Measurements from ENCODE around the gene PKHD1. TPM values are rescaled to one million over a fixed set of nuclear protein-coding genes. Genes with fewer than 3 reads are reported as not detected.

PKHD1 gene
- total RNA-seq, 1 donor from 2014 or later, result 0.16 TPM

DNA sequence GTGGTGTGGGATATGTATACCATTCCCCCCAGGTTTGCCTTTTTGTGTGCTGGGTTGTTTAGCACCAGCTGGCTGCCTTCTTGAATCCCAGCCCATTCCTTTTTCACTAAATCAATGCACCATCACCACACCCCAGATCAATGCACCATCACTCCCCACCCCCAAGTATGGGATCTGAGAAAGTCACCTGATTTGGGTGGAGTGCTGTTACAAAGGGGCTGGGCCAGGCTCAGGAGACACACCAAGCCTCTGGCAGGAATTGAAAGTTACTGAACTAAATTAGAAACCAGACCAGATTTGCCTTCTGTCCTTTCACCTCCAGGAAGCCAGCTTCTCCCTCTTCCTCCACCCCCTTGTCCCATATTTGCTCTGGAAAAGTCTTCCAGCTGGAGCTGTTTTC, 19.6 kb upstream of the PKHD1 start:
- Mint-ChIP-seq H3K4me1 (no peaks in the 10 kb centered on the region), H3K27ac (ENCODE audit: unreplicated experiment) (no peak overlapping the region), H3K4me3 (no peak overlapping the region), H3K36me3 (ENCODE audit: low read depth) (peaks cover 2% of the 10 kb centered on the region), H3K9me3 (peaks cover 3% of the 10 kb centered on the region), H3K27me3 (ENCODE audit: low read depth) (peaks cover 10% of the 10 kb centered on the region)
- TF ChIP-seq, protein P1, sequence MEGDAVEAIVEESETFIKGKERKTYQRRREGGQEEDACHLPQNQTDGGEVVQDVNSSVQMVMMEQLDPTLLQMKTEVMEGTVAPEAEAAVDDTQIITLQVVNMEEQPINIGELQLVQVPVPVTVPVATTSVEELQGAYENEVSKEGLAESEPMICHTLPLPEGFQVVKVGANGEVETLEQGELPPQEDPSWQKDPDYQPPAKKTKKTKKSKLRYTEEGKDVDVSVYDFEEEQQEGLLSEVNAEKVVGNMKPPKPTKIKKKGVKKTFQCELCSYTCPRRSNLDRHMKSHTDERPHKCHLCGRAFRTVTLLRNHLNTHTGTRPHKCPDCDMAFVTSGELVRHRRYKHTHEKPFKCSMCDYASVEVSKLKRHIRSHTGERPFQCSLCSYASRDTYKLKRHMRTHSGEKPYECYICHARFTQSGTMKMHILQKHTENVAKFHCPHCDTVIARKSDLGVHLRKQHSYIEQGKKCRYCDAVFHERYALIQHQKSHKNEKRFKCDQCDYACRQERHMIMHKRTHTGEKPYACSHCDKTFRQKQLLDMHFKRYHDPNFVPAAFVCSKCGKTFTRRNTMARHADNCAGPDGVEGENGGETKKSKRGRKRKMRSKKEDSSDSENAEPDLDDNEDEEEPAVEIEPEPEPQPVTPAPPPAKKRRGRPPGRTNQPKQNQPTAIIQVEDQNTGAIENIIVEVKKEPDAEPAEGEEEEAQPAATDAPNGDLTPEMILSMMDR (conservative IDR thresholded peaks at IDR 0.05), result no peak
- no peak for DNase-seq (ENCODE audit: low read depth, low spot score)

DNA sequence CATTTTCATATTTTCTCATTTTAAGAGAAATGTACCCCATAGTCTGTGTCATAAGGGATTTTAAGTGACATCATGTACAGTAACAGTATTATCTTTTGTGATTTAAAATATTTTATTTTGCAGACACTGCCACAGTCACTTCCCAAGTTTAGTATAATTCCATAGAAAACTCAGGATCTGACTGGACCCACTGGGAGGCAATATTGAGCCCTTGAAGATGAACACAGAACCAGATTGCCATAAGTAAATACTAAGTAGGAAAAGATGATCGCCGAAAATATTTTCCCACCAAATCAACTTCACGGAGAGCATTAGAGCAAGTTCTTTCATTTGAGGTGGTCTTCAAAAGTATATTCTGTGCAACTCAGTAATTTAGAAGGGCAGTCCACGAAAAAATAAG, 17.6 kb upstream of the PKHD1 start:
- Mint-ChIP-seq H3K9me3 (no peaks in the 10 kb centered on the region), H3K36me3 (ENCODE audit: low read depth) (no peaks in the 10 kb centered on the region), H3K27ac (ENCODE audit: unreplicated experiment) (no peak overlapping the region), H3K27me3 (ENCODE audit: low read depth) (peaks cover 26% of the 10 kb centered on the region), H3K4me3 (no peak overlapping the region), H3K4me1 (no peaks in the 10 kb centered on the region)
- TF ChIP-seq, protein P1 (conservative IDR thresholded peaks at IDR 0.05), result no peak
- no peak for DNase-seq (ENCODE audit: low read depth, low spot score)

DNA sequence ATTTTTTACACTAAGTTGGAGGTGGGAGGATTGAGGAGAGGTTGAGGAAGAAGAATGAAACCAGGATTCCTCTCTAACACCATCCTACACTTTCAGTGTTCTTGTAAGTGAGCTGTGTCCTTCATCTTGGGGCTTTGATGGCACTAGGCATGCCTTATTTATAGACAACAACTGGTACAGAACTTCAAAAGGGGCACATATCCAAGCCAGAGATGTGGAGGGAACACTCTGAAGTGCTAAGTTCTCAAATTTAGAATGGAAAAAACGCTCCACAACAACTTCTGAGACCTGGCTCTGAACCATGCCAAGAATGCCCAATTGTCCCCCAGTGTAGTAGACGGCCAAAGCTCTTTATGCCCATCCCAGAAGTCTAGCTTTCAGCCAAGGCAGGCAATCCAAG, 16.2 kb upstream of the PKHD1 start:
- Mint-ChIP-seq H3K9me3 (no peaks in the 10 kb centered on the region), H3K27me3 (ENCODE audit: low read depth) (peaks cover 26% of the 10 kb centered on the region), H3K36me3 (ENCODE audit: low read depth) (no peaks in the 10 kb centered on the region), H3K4me3 (no peak overlapping the region), H3K27ac (ENCODE audit: unreplicated experiment) (no peak overlapping the region), H3K4me1 (no peaks in the 10 kb centered on the region)
- TF ChIP-seq, protein P1 (conservative IDR thresholded peaks at IDR 0.05), result no peak
- no peak for DNase-seq (ENCODE audit: low read depth, low spot score)

DNA sequence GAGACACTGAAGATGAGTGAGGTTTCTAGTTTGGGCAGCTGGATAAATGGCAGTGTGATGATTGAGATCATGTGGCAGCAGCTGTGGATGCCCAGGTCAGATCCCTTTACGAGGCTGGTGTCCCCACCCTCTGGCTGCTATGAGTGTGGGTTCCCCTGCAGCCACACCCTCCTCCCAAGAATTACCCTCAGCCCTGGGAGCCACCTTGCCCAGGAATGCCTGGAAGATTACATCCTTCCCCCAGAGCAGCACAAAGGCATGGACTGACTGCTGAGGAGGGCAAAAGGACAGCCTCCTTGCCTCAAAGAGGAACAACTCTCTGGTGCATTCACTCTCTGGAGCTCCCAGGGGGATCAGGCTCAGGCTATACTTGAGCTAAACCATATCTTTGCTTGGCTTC, 15.0 kb upstream of the PKHD1 start:
- Mint-ChIP-seq H3K27me3 (ENCODE audit: low read depth) (peaks cover 26% of the 10 kb centered on the region), H3K9me3 (no peaks in the 10 kb centered on the region), H3K4me1 (no peaks in the 10 kb centered on the region), H3K4me3 (no peak overlapping the region), H3K27ac (ENCODE audit: unreplicated experiment) (no peak overlapping the region), H3K36me3 (ENCODE audit: low read depth) (no peaks in the 10 kb centered on the region)
- TF ChIP-seq, protein P1 (conservative IDR thresholded peaks at IDR 0.05), result no peak
- DNase-seq (ENCODE audit: low read depth, low spot score), result no peak

DNA sequence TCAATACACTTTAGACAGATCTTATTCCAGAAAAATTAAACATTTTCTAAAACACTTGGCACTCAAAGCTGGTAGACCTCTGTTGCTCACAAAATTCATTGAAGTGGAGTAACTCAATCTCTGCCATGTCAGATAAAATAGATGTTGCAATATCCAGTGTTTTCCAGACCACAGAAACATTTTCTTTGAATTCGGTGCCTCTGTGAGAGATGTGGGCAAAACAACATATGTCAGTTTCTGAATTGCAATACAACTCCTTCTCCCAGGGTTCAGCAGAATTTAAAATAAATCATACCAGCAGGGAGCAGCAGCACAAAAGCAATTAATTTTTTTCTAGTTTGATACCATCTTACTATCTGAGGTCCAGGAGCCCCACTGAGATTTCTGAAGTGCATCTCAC, 11.3 kb upstream of the PKHD1 start:
- no peak overlapping the region for H3K4me3 Mint-ChIP-seq
- no peak overlapping the region for H3K27ac Mint-ChIP-seq (ENCODE audit: unreplicated experiment)
- TF ChIP-seq, protein P1 (conservative IDR thresholded peaks at IDR 0.05), result no peak
- H3K4me1 Mint-ChIP-seq, result no peaks in the 10 kb centered on the region
- H3K36me3 Mint-ChIP-seq (ENCODE audit: low read depth), result no peaks in the 10 kb centered on the region
- H3K27me3 Mint-ChIP-seq (ENCODE audit: low read depth), result peaks cover 22% of the 10 kb centered on the region
- peaks cover 4% of the 10 kb centered on the region for H3K9me3 Mint-ChIP-seq
- no peak for DNase-seq (ENCODE audit: low read depth, low spot score)

Data from neural crest cell (in vitro differentiated cells).